AG20443 (cell line): ENCODE data around the gene TP73.
"Not testable (repeated sequence)": the region's sequence is repeated elsewhere in the genome, so short reads cannot be mapped to it uniquely, and the experiment has no call there.

Experiments used
- DNase-seq: peaks from one replicate; pipeline ENCODE4 v3.0.0; 2012; ENCODE audit warnings: low spot score, mixed read lengths

TP73 gene

GRCh38 chr1:3744646-3745045 lies 92.3 kb downstream of the TP73 start:
- DNase-seq, result no peak

GRCh38 chr1:3745071-3745470 lies 92.8 kb downstream of the TP73 start:
- no peak for DNase-seq

GRCh38 chr1:3745590-3746381 lies 93.5 kb downstream of the TP73 start:
- no peak for DNase-seq

GRCh38 chr1:3746389-3746829 lies 94.1 kb downstream of the TP73 start:
- no peak for DNase-seq

- DNase-seq, result peak; percentile 97
Observed at GRCh38 chr1:3746830-3747521, 94.7 kb downstream of the TP73 start.

GRCh38 chr1:3747522-3747848 lies 95.2 kb downstream of the TP73 start:
- DNase-seq, result no peak

GRCh38 chr1:3747903-3748302 lies 95.6 kb downstream of the TP73 start:
- DNase-seq, result no peak

- DNase-seq, result not testable (repeated sequence)
Observed at GRCh38 chr1:3748316-3748900, 96.1 kb downstream of the TP73 start.

- DNase-seq, result no peak
Observed at GRCh38 chr1:3749512-3749911, 97.2 kb downstream of the TP73 start.

- DNase-seq, result no peak
Observed at GRCh38 chr1:3750741-3751140, 98.4 kb downstream of the TP73 start.

GRCh38 chr1:3752400-3752945 lies 100.2 kb downstream of the TP73 start, which contains the start of gene CCDC27:
TSS of gene CCDC27 (plus strand) at chr1:3752450. CDS start at chr1:3752482, 32 bp downstream.
- no peak for DNase-seq

- no peak for DNase-seq
Observed at GRCh38 chr1:3753656-3754454, 101.5 kb downstream of the TP73 start.

GRCh38 chr1:3756394-3756793 lies 104.1 kb downstream of the TP73 start:
- no peak for DNase-seq

GRCh38 chr1:3759164-3759563 lies 106.8 kb downstream of the TP73 start:
- no peak for DNase-seq

- no peak for DNase-seq
Observed at GRCh38 chr1:3759796-3760195, 107.5 kb downstream of the TP73 start.

- DNase-seq, result no peak
Observed at GRCh38 chr1:3761296-3762010, 109.1 kb downstream of the TP73 start.

- no peak for DNase-seq
Observed at GRCh38 chr1:3762151-3762872, 110.0 kb downstream of the TP73 start.

GRCh38 chr1:3762873-3763228 lies 110.5 kb downstream of the TP73 start:
- no peak for DNase-seq

- DNase-seq, result no peak
Observed at GRCh38 chr1:3763351-3764125, 111.2 kb downstream of the TP73 start.

GRCh38 chr1:3767328-3767925 lies 115.1 kb downstream of the TP73 start:
- no peak for DNase-seq
